HFF-Myc (cell line): ENCODE results near the gene CORO7.

Experiments used
- DNase-seq: peaks from one replicate; pipeline ENCODE4 v3.0.0-alpha.2; 2011; ENCODE audit warnings: low read depth; ENCODE audit errors: extremely low read depth
- H3K4me3 ChIP-seq: replicated peaks from 2 replicates; pipeline ENCODE4 v1.5.1; 2011; ENCODE audit warnings: low read depth, mild to moderate bottlenecking, control low read depth, low read length
- CTCF ChIP-seq: IDR thresholded peaks from 2 replicates; pipeline ENCODE4 v1.5.1; 2012; ENCODE audit warnings: mild to moderate bottlenecking, low read depth, low read length, control low read depth; ENCODE audit errors: missing control alignments

CORO7 gene

GRCh38 chr16:4325253-4325758 lies 91.1 kb downstream of the CORO7 start:
- DNase-seq: no peak
- no peak overlapping the region for H3K4me3 ChIP-seq
- no peak for TF ChIP-seq CTCF

- DNase-seq: no peak
- no peak for TF ChIP-seq CTCF
- no peak overlapping the region for H3K4me3 ChIP-seq
These were observed 91.7 kb downstream of the CORO7 start for GRCh38 chr16:4324492-4325252.

- no peak for TF ChIP-seq CTCF
- no peak for DNase-seq
- no peak overlapping the region for H3K4me3 ChIP-seq
These were observed 92.4 kb downstream of the CORO7 start for GRCh38 chr16:4323845-4324488.

- no peak for TF ChIP-seq CTCF
- H3K4me3 ChIP-seq: no peak overlapping the region
- no peak for DNase-seq
These were observed 93.1 kb downstream of the CORO7 start for GRCh38 chr16:4323071-4323844.

GRCh38 chr16:4322121-4323052 lies 94.0 kb downstream of the CORO7 start:
- H3K4me3 ChIP-seq: no peak overlapping the region
- no peak for TF ChIP-seq CTCF
- DNase-seq: no peak
